Kidney (tissue), 14 donors: Measurements from ENCODE around the gene FAM217A. TPM values are rescaled to one million over a fixed set of nuclear protein-coding genes. Genes with fewer than 3 reads are reported as not detected.
A peak's percentile ranks its signal among the peaks of the same experiment; 100 is the strongest.
"Not testable (repeated sequence)": the region's sequence is repeated elsewhere in the genome, so short reads cannot be mapped to it uniquely, and the experiment has no call there.

Experiments used
- DNase-seq, 5 donors: peaks; one replicate each; pipeline ENCODE4 v3.0.0-alpha.2; 2013 to 2020
- FAIRE-seq: peaks from 2 replicates; lab custom pipeline; 2012; peaks lifted over from hg19 to GRCh38; lab: Jason Lieb, UNC
- H3K27ac ChIP-seq, 2 donors: one replicate each; pipeline ENCODE4 v1.7.0; 2013; ENCODE audit warnings: low read depth in 2 of 2, low read length in 2 of 2, inconsistent platforms in 1 of 2
- H3K27me3 ChIP-seq: one replicate; pipeline ENCODE4 v1.7.1; 2013; ENCODE audit warnings: low read length, inconsistent platforms; ENCODE audit not compliant: control insufficient read depth, insufficient read depth
- H3K36me3 ChIP-seq, 3 donors: one replicate each; pipeline versions ENCODE4 v1.7.0 to v1.7.1; 2013; ENCODE audit warnings: low read length in 3 of 3, control low read depth in 1 of 3, inconsistent platforms in 1 of 3; ENCODE audit not compliant: insufficient read depth in 3 of 3, control insufficient read depth in 2 of 3
- H3K4me1 ChIP-seq, 3 donors: one replicate each; pipeline versions ENCODE4 v1.7.0 to v1.7.1; 2013; ENCODE audit warnings: low read length in 3 of 3, inconsistent platforms in 1 of 3, low read depth in 1 of 3; ENCODE audit not compliant: control insufficient read depth in 2 of 3, insufficient read depth in 2 of 3
- H3K4me3 ChIP-seq, 3 donors: one replicate each; pipeline versions ENCODE4 v1.7.0 to v1.8.1; 2013; ENCODE audit warnings: low read length in 3 of 3, control low read depth in 1 of 3, inconsistent platforms in 1 of 3
- H3K9ac ChIP-seq, 3 donors: one replicate each; pipeline versions ENCODE4 v1.7.0 to v1.7.1; 2013; ENCODE audit warnings: low read length in 3 of 3, control low read depth in 1 of 3, inconsistent platforms in 1 of 3
- H3K9me3 ChIP-seq, 3 donors: one replicate each; pipeline versions ENCODE4 v1.7.0 to v1.7.1; 2013; ENCODE audit warnings: low read length in 3 of 3, control low read depth in 1 of 3, inconsistent platforms in 1 of 3; ENCODE audit not compliant: control insufficient read depth in 2 of 3, insufficient read depth in 1 of 3
- intact Hi-C: fragments of 100-400 bp; cut with DNase I; formaldehyde crosslinking; loops from one replicate; pipeline ENCODE4 v1.11.1; 2022
- polyA plus RNA-seq: library from polyadenylated mRNA; stranded (reverse); fragments of 350-450 nt; fragmentation: Illumina TruSeq; extraction: RNeasy Lipid Tissue Mini Kit (QIAGEN cat#74804); gene quantifications from one replicate; pipeline ENCODE4 v1.2.3, GENCODE V29; 2014; ENCODE audit warnings: low read depth, low replicate concordance; ENCODE audit not compliant: insufficient read depth
- total RNA-seq: library from RNA; stranded (reverse); fragmentation: NEBNext Ultra II Directional; extraction: Animal tissue kit (Norgen Biotek cat#: 25700); gene quantifications from one replicate; pipeline ENCODE4 v1.2.1, GENCODE V29; 2021
- TF ChIP-seq, protein P1 (sequence below): IDR thresholded peaks from 3 replicates; pipeline ENCODE4 v1.5.1; 2012; ENCODE audit warnings: mild to moderate bottlenecking, moderate library complexity, borderline replicate concordance; ENCODE audit not compliant: insufficient read depth; ENCODE audit errors: extremely low read depth
- donor health status: control.
- donor health status: control.
- donor health status: control.
- donor health status: control.
- donor health status: control.
- donor health status: DM: yes; HTN: yes; CAD: no.
- donor health status: Normal renal cell carcinoma (clear cell type).

FAM217A gene
- total and polyA plus RNA-seq, 2 donors from 2014 or later = 0.56 TPM; not detected in 1

DNA sequence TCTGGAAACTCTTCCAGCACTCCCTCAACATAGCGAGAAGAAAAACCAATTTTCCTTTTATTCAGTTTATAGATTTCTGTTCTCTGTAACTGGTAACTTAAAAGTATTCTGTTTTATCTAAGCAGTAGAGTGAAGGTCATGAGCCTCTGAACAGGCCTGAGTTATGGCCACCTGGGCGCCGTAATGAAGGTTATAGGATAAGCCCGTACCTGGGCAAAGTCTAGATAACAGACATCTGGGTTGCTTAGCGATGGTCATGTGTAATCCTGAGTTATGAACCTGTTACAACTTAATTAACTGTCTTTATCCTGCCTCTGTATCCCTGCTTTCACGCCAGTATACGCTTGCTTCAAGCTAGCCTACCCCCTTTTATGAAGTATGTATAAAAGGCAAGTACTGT is 13.0 kb upstream of the FAM217A start:
- no peaks in the 10 kb centered on the region for H3K36me3 ChIP-seq
- no peaks in the 10 kb centered on the region for H3K27me3 ChIP-seq
- intact Hi-C loops = no loop called here
- no peak overlapping the region for H3K4me3 ChIP-seq
- H3K4me1 ChIP-seq = no peaks in the 10 kb centered on the region
- no peak overlapping the region for H3K9ac ChIP-seq
- DNase-seq (peak in 1 of 5 donors; percentile 19), FAIRE-seq (no peak)
- TF ChIP-seq, protein P1, sequence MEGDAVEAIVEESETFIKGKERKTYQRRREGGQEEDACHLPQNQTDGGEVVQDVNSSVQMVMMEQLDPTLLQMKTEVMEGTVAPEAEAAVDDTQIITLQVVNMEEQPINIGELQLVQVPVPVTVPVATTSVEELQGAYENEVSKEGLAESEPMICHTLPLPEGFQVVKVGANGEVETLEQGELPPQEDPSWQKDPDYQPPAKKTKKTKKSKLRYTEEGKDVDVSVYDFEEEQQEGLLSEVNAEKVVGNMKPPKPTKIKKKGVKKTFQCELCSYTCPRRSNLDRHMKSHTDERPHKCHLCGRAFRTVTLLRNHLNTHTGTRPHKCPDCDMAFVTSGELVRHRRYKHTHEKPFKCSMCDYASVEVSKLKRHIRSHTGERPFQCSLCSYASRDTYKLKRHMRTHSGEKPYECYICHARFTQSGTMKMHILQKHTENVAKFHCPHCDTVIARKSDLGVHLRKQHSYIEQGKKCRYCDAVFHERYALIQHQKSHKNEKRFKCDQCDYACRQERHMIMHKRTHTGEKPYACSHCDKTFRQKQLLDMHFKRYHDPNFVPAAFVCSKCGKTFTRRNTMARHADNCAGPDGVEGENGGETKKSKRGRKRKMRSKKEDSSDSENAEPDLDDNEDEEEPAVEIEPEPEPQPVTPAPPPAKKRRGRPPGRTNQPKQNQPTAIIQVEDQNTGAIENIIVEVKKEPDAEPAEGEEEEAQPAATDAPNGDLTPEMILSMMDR = no peak
- H3K9me3 ChIP-seq = no peaks in the 10 kb centered on the region
- no peak overlapping the region for H3K27ac ChIP-seq

DNA sequence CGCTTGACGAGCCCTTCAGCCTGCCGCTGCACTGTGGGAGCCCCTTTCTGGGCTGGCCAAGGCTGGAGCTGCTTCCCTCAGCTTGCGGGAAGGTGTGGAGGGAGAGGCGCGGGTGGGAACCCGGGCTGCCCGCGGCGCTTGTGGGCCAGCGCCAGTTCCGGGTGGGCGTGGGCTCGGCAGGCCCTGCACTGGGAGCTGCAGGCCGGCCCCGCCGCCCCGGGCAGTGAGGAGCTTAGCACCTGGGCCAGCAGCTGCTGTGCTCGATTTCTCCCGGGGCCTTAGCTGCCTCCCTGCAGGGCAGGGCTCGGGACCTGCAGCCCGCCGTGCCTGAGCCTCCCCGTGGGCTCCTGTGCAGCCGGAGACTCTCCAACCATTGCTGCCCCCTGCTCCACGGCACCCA is 11.1 kb upstream of the FAM217A start:
- not testable (repeated sequence) for FAIRE-seq, DNase-seq, H3K4me1 ChIP-seq

DNA sequence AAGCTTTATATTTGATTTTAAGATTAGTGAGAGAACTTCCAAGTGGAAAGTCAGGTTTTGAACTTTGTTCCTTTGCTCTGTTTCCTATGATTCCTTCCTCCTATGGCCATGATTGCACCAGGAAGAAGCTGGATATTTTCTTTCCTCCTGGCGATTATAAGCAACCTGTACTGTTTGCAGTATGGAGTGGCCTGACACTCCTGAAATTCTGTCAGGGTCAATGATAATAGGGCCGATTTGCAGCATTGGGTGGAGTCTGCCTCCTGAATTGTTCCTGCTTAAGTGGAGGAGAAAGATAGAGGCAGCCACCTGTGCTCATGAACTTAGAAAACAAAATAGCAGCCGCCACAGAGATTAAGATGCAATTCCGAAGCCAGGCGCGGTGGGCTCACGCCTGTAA is 9.8 kb upstream of the FAM217A start:
- DNase-seq (no peak), FAIRE-seq (no peak)
- Histone ChIP-seq H3K4me1 (peaks cover 0 to 2% (median 0%) of the 10 kb centered on the region in 3 donors), H3K4me3 (no peak overlapping the region), H3K9me3 (no peaks in the 10 kb centered on the region), H3K27me3 (no peaks in the 10 kb centered on the region), H3K36me3 (no peaks in the 10 kb centered on the region), H3K27ac (no peak overlapping the region), H3K9ac (no peak overlapping the region)
- intact Hi-C loops = no loop called here
- TF ChIP-seq, protein P1 = no peak

More for the DNA sequence above, 11.1 kb upstream of the FAM217A start:
- H3K27ac ChIP-seq, H3K27me3 ChIP-seq, H3K9ac ChIP-seq, intact Hi-C loops, H3K36me3 ChIP-seq, H3K9me3 ChIP-seq, H3K4me3 ChIP-seq: not testable (repeated sequence)

DNA sequence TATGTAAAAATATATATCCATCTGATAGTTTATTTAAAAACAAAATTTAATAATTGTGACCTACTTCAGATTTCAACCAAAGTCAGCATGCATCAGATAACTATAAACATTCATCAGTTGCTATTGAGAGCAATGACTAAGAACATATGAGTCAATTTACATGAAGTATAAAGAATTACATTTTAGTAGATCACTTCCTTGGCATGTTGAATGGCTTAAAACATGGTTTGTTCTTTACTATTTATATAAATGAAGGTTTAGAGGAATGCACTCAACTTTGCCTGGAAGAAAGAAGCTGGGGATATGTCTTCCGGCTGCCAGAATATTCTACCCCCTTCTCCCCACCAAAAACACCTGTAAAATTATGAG is 6.4 kb upstream of the FAM217A start:
- no peak overlapping the region for H3K4me3 ChIP-seq
- peaks cover 0 to 2% (median 0%) of the 10 kb centered on the region in 3 donors for H3K4me1 ChIP-seq
- FAIRE-seq (no peak), DNase-seq (no peak)
- no peaks in the 10 kb centered on the region for H3K36me3 ChIP-seq
- TF ChIP-seq, protein P1 = no peak
- intact Hi-C loops = no loop called here
- H3K27me3 ChIP-seq = no peaks in the 10 kb centered on the region
- no peak overlapping the region for H3K27ac ChIP-seq
- no peak overlapping the region for H3K9ac ChIP-seq
- H3K9me3 ChIP-seq = no peaks in the 10 kb centered on the region
